ENCODE data around the gene TTC3. TPM values are rescaled to one million over a fixed set of nuclear protein-coding genes. Genes with fewer than 3 reads are reported as not detected.

Gene TTC3
- total and polyA plus RNA-seq, 2 of the 13 experiments (the other 11 are each of a cell fraction or from before 2014, with no cell fraction given), result 55.7 to 108 TPM

DNA sequence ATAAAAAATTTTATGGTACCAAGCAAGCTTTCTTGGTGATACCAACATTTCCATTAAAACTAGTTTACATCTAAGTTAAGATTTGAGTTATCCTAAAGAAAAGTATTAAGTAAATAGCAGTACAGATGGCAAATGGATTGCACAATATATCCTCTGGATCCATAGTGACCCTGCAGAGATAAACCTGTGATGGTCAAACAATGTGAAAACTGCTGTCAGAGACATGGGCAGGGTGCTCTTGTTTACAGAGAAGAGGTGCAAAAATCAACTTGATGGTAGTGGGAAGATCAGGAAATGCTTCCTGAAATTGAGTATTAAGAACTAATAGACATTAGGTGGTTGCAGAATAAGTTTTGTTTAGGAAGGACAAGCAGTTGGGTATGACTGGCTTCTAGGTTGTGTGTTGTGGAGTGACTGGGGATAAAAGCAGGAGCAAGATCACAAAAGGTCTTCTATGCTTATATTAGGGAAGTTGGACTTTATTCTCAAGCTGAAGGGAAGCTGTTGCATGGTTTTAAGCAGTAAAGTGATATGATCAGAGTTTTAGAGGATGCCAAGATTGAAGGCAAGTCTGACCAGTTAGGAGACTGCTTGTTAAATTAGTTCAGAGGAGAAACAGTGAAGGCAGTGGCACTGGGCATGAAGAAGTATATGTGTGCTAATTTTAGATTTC lies 9.9 kb downstream of the TTC3 start (continued):
- no peak for TF ChIP-seq ZNF562 (CRISPR knock-in tag; IDR thresholded peaks at IDR 0.05; ENCODE audit: borderline replicate concordance)
- no peak for TF ChIP-seq MTF1 (CRISPR knock-in tag; IDR thresholded peaks at IDR 0.05)
- TF ChIP-seq CREB1 (IDR thresholded peaks at IDR 0.05), result no peak
- TF ChIP-seq CREB1 (CRISPR knock-in tag; IDR thresholded peaks at IDR 0.05), result peak; percentile 54
- TF ChIP-seq, protein P1, sequence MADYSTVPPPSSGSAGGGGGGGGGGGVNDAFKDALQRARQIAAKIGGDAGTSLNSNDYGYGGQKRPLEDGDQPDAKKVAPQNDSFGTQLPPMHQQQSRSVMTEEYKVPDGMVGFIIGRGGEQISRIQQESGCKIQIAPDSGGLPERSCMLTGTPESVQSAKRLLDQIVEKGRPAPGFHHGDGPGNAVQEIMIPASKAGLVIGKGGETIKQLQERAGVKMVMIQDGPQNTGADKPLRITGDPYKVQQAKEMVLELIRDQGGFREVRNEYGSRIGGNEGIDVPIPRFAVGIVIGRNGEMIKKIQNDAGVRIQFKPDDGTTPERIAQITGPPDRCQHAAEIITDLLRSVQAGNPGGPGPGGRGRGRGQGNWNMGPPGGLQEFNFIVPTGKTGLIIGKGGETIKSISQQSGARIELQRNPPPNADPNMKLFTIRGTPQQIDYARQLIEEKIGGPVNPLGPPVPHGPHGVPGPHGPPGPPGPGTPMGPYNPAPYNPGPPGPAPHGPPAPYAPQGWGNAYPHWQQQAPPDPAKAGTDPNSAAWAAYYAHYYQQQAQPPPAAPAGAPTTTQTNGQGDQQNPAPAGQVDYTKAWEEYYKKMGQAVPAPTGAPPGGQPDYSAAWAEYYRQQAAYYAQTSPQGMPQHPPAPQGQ (CRISPR knock-in tag; IDR thresholded peaks at IDR 0.05; ENCODE audit: borderline replicate concordance), result no peak
- TF ChIP-seq GATA4 (IDR thresholded peaks at IDR 0.05; ENCODE audit: borderline replicate concordance, low read depth), result peak; percentile 57; the same call in 1 of the 2 replicates
- no peak for TF ChIP-seq LCORL (IDR thresholded peaks at IDR 0.05)
- TF ChIP-seq LCORL (CRISPR knock-in tag; IDR thresholded peaks at IDR 0.05), result peak; percentile 62; the same call in 1 of the 2 replicates
- TF ChIP-seq, protein P2, sequence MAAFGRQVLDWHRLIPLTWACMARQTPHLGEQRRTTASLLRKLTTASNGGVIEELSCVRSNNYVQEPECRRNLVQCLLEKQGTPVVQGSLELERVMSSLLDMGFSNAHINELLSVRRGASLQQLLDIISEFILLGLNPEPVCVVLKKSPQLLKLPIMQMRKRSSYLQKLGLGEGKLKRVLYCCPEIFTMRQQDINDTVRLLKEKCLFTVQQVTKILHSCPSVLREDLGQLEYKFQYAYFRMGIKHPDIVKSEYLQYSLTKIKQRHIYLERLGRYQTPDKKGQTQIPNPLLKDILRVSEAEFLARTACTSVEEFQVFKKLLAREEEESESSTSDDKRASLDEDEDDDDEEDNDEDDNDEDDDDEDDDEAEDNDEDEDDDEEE (CRISPR knock-in tag; IDR thresholded peaks at IDR 0.05), result no peak
- no peak for TF ChIP-seq ZBTB7B (CRISPR knock-in tag; IDR thresholded peaks at IDR 0.05)
- TF ChIP-seq, protein P3, sequence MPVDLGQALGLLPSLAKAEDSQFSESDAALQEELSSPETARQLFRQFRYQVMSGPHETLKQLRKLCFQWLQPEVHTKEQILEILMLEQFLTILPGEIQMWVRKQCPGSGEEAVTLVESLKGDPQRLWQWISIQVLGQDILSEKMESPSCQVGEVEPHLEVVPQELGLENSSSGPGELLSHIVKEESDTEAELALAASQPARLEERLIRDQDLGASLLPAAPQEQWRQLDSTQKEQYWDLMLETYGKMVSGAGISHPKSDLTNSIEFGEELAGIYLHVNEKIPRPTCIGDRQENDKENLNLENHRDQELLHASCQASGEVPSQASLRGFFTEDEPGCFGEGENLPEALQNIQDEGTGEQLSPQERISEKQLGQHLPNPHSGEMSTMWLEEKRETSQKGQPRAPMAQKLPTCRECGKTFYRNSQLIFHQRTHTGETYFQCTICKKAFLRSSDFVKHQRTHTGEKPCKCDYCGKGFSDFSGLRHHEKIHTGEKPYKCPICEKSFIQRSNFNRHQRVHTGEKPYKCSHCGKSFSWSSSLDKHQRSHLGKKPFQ (CRISPR knock-in tag; IDR thresholded peaks at IDR 0.05; ENCODE audit: insufficient replicate concordance), result peak; percentile 24
- TF ChIP-seq, protein P4, sequence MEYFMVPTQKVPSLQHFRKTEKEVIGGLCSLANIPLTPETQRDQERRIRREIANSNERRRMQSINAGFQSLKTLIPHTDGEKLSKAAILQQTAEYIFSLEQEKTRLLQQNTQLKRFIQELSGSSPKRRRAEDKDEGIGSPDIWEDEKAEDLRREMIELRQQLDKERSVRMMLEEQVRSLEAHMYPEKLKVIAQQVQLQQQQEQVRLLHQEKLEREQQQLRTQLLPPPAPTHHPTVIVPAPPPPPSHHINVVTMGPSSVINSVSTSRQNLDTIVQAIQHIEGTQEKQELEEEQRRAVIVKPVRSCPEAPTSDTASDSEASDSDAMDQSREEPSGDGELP (IDR thresholded peaks at IDR 0.05; ENCODE audit: borderline replicate concordance, low read depth), result peak; percentile 85
- peak; percentile 76; the same call in 1 of the 2 replicates for TF ChIP-seq RXRB (CRISPR knock-in tag; IDR thresholded peaks at IDR 0.05; ENCODE audit: borderline replicate concordance)
- no peak for TF ChIP-seq ZFP36L1 (CRISPR knock-in tag; IDR thresholded peaks at IDR 0.05)
- TF ChIP-seq ZNF615 (CRISPR knock-in tag; IDR thresholded peaks at IDR 0.05; ENCODE audit: borderline replicate concordance), result no peak
- peak; percentile 70; the same call in 1 of the 2 replicates for TF ChIP-seq FOXA1 (IDR thresholded peaks at IDR 0.05)
- TF ChIP-seq FOXA1 (CRISPR knock-in tag; IDR thresholded peaks at IDR 0.05), result peak; percentile 96
- no peak for TF ChIP-seq ZKSCAN1 (IDR thresholded peaks at IDR 0.05; ENCODE audit: low read length)
- peak; percentile 69; the same call in 1 of the 2 replicates for TF ChIP-seq MIER3 (CRISPR knock-in tag; IDR thresholded peaks at IDR 0.05; ENCODE audit: borderline replicate concordance)
- peak; percentile 79 for TF ChIP-seq DPF2 (CRISPR knock-in tag; IDR thresholded peaks at IDR 0.05; ENCODE audit: borderline replicate concordance, low read depth)
- TF ChIP-seq, protein P5, sequence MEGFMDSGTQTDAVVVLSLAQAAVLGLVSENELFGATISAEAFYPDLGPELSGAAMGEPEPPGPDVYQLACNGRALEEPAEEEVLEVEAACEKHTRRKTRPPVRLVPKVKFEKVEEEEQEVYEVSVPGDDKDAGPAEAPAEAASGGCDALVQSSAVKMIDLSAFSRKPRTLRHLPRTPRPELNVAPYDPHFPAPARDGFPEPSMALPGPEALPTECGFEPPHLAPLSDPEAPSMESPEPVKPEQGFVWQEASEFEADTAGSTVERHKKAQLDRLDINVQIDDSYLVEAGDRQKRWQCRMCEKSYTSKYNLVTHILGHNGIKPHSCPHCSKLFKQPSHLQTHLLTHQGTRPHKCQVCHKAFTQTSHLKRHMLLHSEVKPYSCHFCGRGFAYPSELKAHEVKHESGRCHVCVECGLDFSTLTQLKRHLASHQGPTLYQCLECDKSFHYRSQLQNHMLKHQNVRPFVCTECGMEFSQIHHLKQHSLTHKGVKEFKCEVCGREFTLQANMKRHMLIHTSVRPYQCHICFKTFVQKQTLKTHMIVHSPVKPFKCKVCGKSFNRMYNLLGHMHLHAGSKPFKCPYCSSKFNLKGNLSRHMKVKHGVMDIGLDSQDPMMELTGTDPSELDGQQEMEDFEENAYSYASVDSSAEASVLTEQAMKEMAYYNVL (CRISPR knock-in tag; IDR thresholded peaks at IDR 0.05; ENCODE audit: borderline replicate concordance), result peak; percentile 74; the same call in 1 of the 2 replicates
- TF ChIP-seq ZNF335 (CRISPR knock-in tag; IDR thresholded peaks at IDR 0.05), result no peak
- TF ChIP-seq ZBTB21 (CRISPR knock-in tag; IDR thresholded peaks at IDR 0.05), result no peak

All from HepG2 (cell line).